ENCODE data around the gene MTRF1.

DNA sequence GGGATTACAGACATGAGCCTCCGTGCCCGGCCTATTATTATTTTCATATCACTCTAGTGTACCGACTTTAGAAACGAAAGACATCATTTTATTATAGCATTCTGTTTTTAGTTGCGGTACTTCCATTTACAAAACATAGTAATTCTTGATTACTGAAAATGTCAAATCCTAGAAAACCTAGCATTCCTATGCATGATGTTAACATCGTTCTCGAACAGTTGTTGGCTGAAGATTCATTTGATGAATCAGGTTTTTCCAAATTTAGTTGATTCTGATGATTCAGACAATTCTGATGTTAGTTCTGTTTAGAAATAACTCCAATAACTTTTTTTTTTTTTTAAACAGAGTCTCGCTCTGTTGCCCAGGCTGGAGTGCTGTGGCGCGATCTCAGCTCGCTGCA, 11.5 kb upstream of the MTRF1 start:
- TF ChIP-seq, protein P1, sequence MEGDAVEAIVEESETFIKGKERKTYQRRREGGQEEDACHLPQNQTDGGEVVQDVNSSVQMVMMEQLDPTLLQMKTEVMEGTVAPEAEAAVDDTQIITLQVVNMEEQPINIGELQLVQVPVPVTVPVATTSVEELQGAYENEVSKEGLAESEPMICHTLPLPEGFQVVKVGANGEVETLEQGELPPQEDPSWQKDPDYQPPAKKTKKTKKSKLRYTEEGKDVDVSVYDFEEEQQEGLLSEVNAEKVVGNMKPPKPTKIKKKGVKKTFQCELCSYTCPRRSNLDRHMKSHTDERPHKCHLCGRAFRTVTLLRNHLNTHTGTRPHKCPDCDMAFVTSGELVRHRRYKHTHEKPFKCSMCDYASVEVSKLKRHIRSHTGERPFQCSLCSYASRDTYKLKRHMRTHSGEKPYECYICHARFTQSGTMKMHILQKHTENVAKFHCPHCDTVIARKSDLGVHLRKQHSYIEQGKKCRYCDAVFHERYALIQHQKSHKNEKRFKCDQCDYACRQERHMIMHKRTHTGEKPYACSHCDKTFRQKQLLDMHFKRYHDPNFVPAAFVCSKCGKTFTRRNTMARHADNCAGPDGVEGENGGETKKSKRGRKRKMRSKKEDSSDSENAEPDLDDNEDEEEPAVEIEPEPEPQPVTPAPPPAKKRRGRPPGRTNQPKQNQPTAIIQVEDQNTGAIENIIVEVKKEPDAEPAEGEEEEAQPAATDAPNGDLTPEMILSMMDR (IDR thresholded peaks at IDR 0.05): no peak
- no peak for TF ChIP-seq POLR2A (IDR thresholded peaks at IDR 0.05)

All from body of pancreas (tissue), 4 donors.